IMR-90 (cell line): ENCODE data around the gene SDHB. TPM values are rescaled to one million over a fixed set of nuclear protein-coding genes. Genes with fewer than 3 reads are reported as not detected.

Experiments
- ATAC-seq: fragments of 200-7000 bp; cut with Tn5 transposase; 2 replicates; pipeline ENCODE4 v1.9.1; 2020; ENCODE audit warnings: low read depth, mild to moderate bottlenecking, moderate library complexity
- BruUV-seq: library from RNA; stranded (reverse); fragments of 400-500 nt; replicated peaks from 2 replicates; lab custom pipeline; 2021; lab: Mats Ljungman, UMichigan
- CTCF ChIA-PET: fragments of 300-600 bp; formaldehyde crosslinking; extraction: SDS; loops from one replicate; lab custom pipeline; 2021; ENCODE audit warnings: antibody characterized with exemption; lab: Yijun Ruan, JAX
- POLR2A ChIA-PET: fragments of 300-600 bp; sonication (Branson Sonifier 250); formaldehyde crosslinking; loops from one replicate; lab custom pipeline; 2022; ENCODE audit warnings: antibody characterized with exemption; ENCODE audit not compliant: unreplicated experiment; lab: Charles Lee
- DNase-seq: peaks from one replicate; pipeline ENCODE4 v3.0.0; 2013
- H2AFZ ChIP-seq: replicated peaks from 2 replicates; pipeline ENCODE3; 2013; ENCODE audit warnings: low read length, mild to moderate bottlenecking; ENCODE audit not compliant: poor library complexity
- H2AK5ac ChIP-seq: 2 replicates; pipeline ENCODE4 v1.6.1; 2013; ENCODE audit warnings: low read depth, low read length, inconsistent platforms
- H2AK9ac ChIP-seq: replicated peaks from 2 replicates; pipeline ENCODE3; 2013; ENCODE audit warnings: mild to moderate bottlenecking, low read depth, low read length, moderate library complexity; ENCODE audit not compliant: poor library complexity
- H2BK120ac ChIP-seq: 2 replicates; pipeline ENCODE4 v1.6.1; 2013; ENCODE audit warnings: low read depth, low read length, inconsistent platforms
- H2BK15ac ChIP-seq: 3 replicates; pipeline ENCODE4 v1.6.1; 2013; ENCODE audit warnings: low read depth, low read length, inconsistent platforms
- H2BK20ac ChIP-seq: 2 replicates; pipeline ENCODE4 v1.6.1; 2013; ENCODE audit warnings: low read depth, mild to moderate bottlenecking, inconsistent platforms, low read length, moderate library complexity
- H2BK5ac ChIP-seq: 2 replicates; pipeline ENCODE4 v1.6.1; 2013; ENCODE audit warnings: mild to moderate bottlenecking, low read depth, low read length, inconsistent platforms; ENCODE audit not compliant: poor library complexity, severe bottlenecking
- H3K14ac ChIP-seq: replicated peaks from 2 replicates; pipeline ENCODE4 v1.6.1; 2013; ENCODE audit warnings: low read depth, low read length, inconsistent platforms
- H3K18ac ChIP-seq: 2 replicates; pipeline ENCODE4 v1.6.1; 2013; ENCODE audit warnings: low read depth, low read length, control low read depth
- H3K23ac ChIP-seq: 2 replicates; pipeline ENCODE4 v1.6.1; 2013; ENCODE audit warnings: low read depth, low read length, inconsistent platforms
- H3K27ac ChIP-seq: 2 replicates; pipeline ENCODE4 v1.5.1; 2013; ENCODE audit warnings: mild to moderate bottlenecking, control low read depth, low read length; ENCODE audit not compliant: insufficient read depth
- H3K27me3 ChIP-seq: 2 replicates; pipeline ENCODE4 v1.6.1; 2013; ENCODE audit warnings: low read length; ENCODE audit not compliant: control insufficient read depth, insufficient read depth
- H3K36me3 ChIP-seq: 2 replicates; pipeline ENCODE4 v1.6.1; 2013; ENCODE audit warnings: low read length, mixed read lengths; ENCODE audit not compliant: control insufficient read depth, insufficient read depth
- H3K4ac ChIP-seq: 2 replicates; pipeline ENCODE4 v1.6.1; 2013; ENCODE audit warnings: low read depth, low read length, inconsistent platforms
- H3K4me1 ChIP-seq: 2 replicates; pipeline ENCODE4 v1.6.1; 2013; ENCODE audit warnings: low read length, mixed read lengths; ENCODE audit not compliant: control insufficient read depth, insufficient read depth
- H3K4me2 ChIP-seq: 2 replicates; pipeline ENCODE4 v1.6.1; 2013; ENCODE audit warnings: low read depth, mild to moderate bottlenecking, control low read depth, low read length, moderate library complexity
- H3K4me3 ChIP-seq: 2 replicates; pipeline ENCODE4 v1.5.1; 2013; ENCODE audit warnings: low read depth, mild to moderate bottlenecking, control low read depth, low read length, moderate library complexity; ENCODE audit not compliant: insufficient read depth
- H3K56ac ChIP-seq: 2 replicates; pipeline ENCODE4 v1.6.1; 2013; ENCODE audit warnings: low read length, inconsistent platforms; ENCODE audit not compliant: insufficient read depth; ENCODE audit errors: extremely low read depth
- H3K79me1 ChIP-seq, 2 experiments: 2 replicates each; pipeline ENCODE4 v1.6.1; 2013; ENCODE audit warnings: low read length in 2 of 2, inconsistent platforms in 1 of 2, low read depth in 1 of 2
- H3K9ac ChIP-seq: 2 replicates; pipeline ENCODE4 v1.6.1; 2013; ENCODE audit warnings: low read depth, low read length, control low read depth
- H3K9me1 ChIP-seq: 2 replicates; pipeline ENCODE4 v1.6.1; 2013; ENCODE audit warnings: low read length, inconsistent platforms; ENCODE audit not compliant: insufficient read depth
- H3K9me3 ChIP-seq: 2 replicates; pipeline ENCODE4 v1.6.1; 2013; ENCODE audit warnings: low read length; ENCODE audit not compliant: control insufficient read depth, insufficient read depth
- H4K20me1 ChIP-seq: 2 replicates; pipeline ENCODE4 v1.6.1; 2013; ENCODE audit warnings: low read length, inconsistent platforms; ENCODE audit not compliant: insufficient read depth
- H4K5ac ChIP-seq: 2 replicates; pipeline ENCODE4 v1.6.1; 2013; ENCODE audit warnings: mild to moderate bottlenecking, low read depth, low read length, control low read depth
- H4K8ac ChIP-seq, 2 experiments: 2 replicates each; pipeline ENCODE4 v1.6.1; 2013; ENCODE audit warnings: low read depth in 2 of 2, low read length in 2 of 2, control low read depth in 1 of 2, inconsistent platforms in 1 of 2
- H4K91ac ChIP-seq: 2 replicates; pipeline ENCODE4 v1.6.1; 2013; ENCODE audit warnings: low read depth, low read length, inconsistent platforms; ENCODE audit not compliant: insufficient read depth
- BHLHE40 ChIP-seq: fragments of 150-350 bp; IDR thresholded peaks from 2 replicates; pipeline ENCODE4 v1.6.1; 2016; ENCODE audit warnings: mild to moderate bottlenecking, low read depth, low read length
- CEBPB ChIP-seq: IDR thresholded peaks from 2 replicates; pipeline ENCODE4 v1.6.1; 2012; ENCODE audit warnings: low read depth, low read length, improper control_type of control experiment
- MAZ ChIP-seq: IDR thresholded peaks from 2 replicates; pipeline ENCODE4 v1.6.1; 2012; ENCODE audit warnings: low read depth, mild to moderate bottlenecking, low read length, improper control_type of control experiment, moderate library complexity, borderline replicate concordance
- MXI1 ChIP-seq: IDR thresholded peaks from 2 replicates; pipeline ENCODE4 v1.6.1; 2012; ENCODE audit warnings: low read depth, mild to moderate bottlenecking, low read length, moderate library complexity, borderline replicate concordance
- NFE2L2 ChIP-seq: fragments of 150-350 bp; IDR thresholded peaks from 2 replicates; pipeline ENCODE4 v1.6.1; 2016; ENCODE audit warnings: low read depth, mild to moderate bottlenecking, low read length
- POLR2A ChIP-seq: IDR thresholded peaks from 2 replicates; pipeline ENCODE4 v1.6.1; 2012; ENCODE audit warnings: mild to moderate bottlenecking, low read depth, low read length
- RFX5 ChIP-seq: IDR thresholded peaks from 2 replicates; pipeline ENCODE4 v1.8.0; 2012; ENCODE audit warnings: low read depth, mild to moderate bottlenecking, low read length, moderate library complexity
- WGBS, 2 experiments: methylation state at CpG; one replicate each; pipeline versions ENCODE4 v1.1.5 to v1.1.7; 2013; ENCODE audit warnings: missing lambda C conversion rate in 2 of 2; ENCODE audit not compliant: insufficient read length in 1 of 2; ENCODE audit errors: extremely low coverage in 2 of 2; 5-methylcytosine and 5-hydroxymethylcytosine counted together
- dilution Hi-C: fragments of 300-500 bp; cut with HindIII; formaldehyde crosslinking; loops from one replicate; pipeline ENCODE4 v1.14.3; 2018; ENCODE audit warnings: low sequenced_read_pairs; ENCODE audit not compliant: unreplicated experiment
- in situ Hi-C: fragments of 300-500 bp; cut with MboI; formaldehyde crosslinking; loops from 3 replicates; pipeline ENCODE4 v1.14.3; 2019; ENCODE audit warnings: low sequenced_read_pairs, inconsistent platforms, mixed read lengths
- intact Hi-C: fragments of 100-400 bp; cut with micrococcal nuclease; formaldehyde crosslinking; loops from 2 replicates; pipeline ENCODE4 v1.10.0; 2022
- polyA plus RNA-seq, 3 experiments: library from polyadenylated mRNA; depleted of rRNA; stranded (reverse); fragments of >200 nt; gene quantifications; 2 replicates each; pipeline ENCODE4 v1.2.3, GENCODE V29; 2012; ENCODE audit warnings: low replicate concordance in 1 of 3
- total RNA-seq: library from RNA; depleted of rRNA; stranded (reverse); fragments of >200 nt; gene quantifications from 2 replicates; pipeline ENCODE4 v1.2.3, GENCODE V29; 2012
- TF ChIP-seq, protein P1 (sequence below): fragments of 150-350 bp; IDR thresholded peaks from 2 replicates; pipeline ENCODE4 v1.6.1; 2017; ENCODE audit warnings: mild to moderate bottlenecking, antibody characterized with exemption, low read length, low read depth
- TF ChIP-seq, protein P2 (sequence below): fragments of 150-350 bp; IDR thresholded peaks from 2 replicates; pipeline ENCODE4 v1.6.1; 2016; ENCODE audit warnings: low read depth, mild to moderate bottlenecking, low read length, moderate library complexity, borderline replicate concordance

The SDHB gene
- total and polyA plus RNA-seq, 2 of the 4 experiments (the other 2 are of a cell fraction) = 122 to 206 TPM

GRCh38 chr1:17102232-17102631, 48.4 kb upstream of the SDHB start (continued):
- TF ChIP-seq MAZ (no peak), BHLHE40 (no peak), MXI1 (no peak)

DNA sequence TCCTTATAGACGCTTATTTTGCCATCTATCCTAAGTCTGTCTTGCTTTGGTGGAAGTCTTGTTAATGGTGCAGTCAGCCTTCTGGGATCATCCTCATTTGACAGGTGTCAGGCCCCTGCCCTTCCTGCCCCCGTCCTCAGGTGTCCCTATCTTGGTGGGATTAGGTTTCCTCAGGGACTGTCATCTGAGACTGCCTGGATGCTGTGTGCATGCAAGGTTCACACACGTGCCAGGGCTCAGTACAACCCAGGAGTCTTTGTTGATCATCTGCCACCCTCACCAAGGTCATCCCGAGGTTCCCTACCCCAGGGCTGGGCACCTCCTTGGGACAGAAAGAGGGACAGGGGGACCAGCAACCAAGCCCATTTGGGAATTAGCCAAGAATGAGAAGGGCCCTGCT, 47.4 kb upstream of the SDHB start:
- Histone ChIP-seq H2BK20ac (no peak overlapping the region), H2AK9ac (peak overlapping the region; percentile 68), H2AK5ac (no peak overlapping the region), H3K23ac (no peak overlapping the region), H4K5ac (no peak overlapping the region), H3K14ac (no peak overlapping the region), H3K4me3 (no peak overlapping the region), H3K27me3 (peaks cover 50% of the 10 kb centered on the region), H3K9me3 (no peaks in the 10 kb centered on the region), H4K20me1 (no peaks in the 10 kb centered on the region), H4K8ac (no peak overlapping the region), H3K4me2 (no peak overlapping the region), H2BK120ac (no peak overlapping the region), H4K91ac (no peak overlapping the region), H2BK15ac (no peak overlapping the region), H3K79me1 (no peaks in the 10 kb centered on the region), H3K56ac (no peak overlapping the region), H3K36me3 (no peaks in the 10 kb centered on the region), H3K9me1 (no peaks in the 10 kb centered on the region), H3K27ac (no peak overlapping the region), H3K4me1 (no peaks in the 10 kb centered on the region), H3K4ac (no peak overlapping the region), H3K18ac (no peak overlapping the region), H2BK5ac (no peak overlapping the region), H3K9ac (no peak overlapping the region), H2AFZ (no peak overlapping the region)
- DNase-seq = no peak
- no peak for ATAC-seq
- WGBS, 2 experiments = no CpG with 5 or more reads among the region's 4 CpGs
- TF ChIP-seq CEBPB = no peak
- TF ChIP-seq, protein P1, sequence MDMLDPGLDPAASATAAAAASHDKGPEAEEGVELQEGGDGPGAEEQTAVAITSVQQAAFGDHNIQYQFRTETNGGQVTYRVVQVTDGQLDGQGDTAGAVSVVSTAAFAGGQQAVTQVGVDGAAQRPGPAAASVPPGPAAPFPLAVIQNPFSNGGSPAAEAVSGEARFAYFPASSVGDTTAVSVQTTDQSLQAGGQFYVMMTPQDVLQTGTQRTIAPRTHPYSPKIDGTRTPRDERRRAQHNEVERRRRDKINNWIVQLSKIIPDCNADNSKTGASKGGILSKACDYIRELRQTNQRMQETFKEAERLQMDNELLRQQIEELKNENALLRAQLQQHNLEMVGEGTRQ = no peak
- no peak for TF ChIP-seq RFX5
- TF ChIP-seq NFE2L2 = no peak
- TF ChIP-seq POLR2A = no peak
- TF ChIP-seq, protein P2, sequence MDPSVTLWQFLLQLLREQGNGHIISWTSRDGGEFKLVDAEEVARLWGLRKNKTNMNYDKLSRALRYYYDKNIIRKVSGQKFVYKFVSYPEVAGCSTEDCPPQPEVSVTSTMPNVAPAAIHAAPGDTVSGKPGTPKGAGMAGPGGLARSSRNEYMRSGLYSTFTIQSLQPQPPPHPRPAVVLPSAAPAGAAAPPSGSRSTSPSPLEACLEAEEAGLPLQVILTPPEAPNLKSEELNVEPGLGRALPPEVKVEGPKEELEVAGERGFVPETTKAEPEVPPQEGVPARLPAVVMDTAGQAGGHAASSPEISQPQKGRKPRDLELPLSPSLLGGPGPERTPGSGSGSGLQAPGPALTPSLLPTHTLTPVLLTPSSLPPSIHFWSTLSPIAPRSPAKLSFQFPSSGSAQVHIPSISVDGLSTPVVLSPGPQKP = no peak
- POLR2A ChIA-PET = no interaction called here
- intact Hi-C loops = no loop called here
- CTCF ChIA-PET = no interaction called here
- dilution Hi-C loops = no loop called here
- no TSS peak for BruUV-seq
- in situ Hi-C loops = no loop called here
